ENCODE data around the gene IRAK3. TPM values are rescaled to one million over a fixed set of nuclear protein-coding genes. Genes with fewer than 3 reads are reported as not detected.
A peak's percentile ranks its signal among the peaks of the same experiment; 100 is the strongest.

Gene IRAK3, protein sequence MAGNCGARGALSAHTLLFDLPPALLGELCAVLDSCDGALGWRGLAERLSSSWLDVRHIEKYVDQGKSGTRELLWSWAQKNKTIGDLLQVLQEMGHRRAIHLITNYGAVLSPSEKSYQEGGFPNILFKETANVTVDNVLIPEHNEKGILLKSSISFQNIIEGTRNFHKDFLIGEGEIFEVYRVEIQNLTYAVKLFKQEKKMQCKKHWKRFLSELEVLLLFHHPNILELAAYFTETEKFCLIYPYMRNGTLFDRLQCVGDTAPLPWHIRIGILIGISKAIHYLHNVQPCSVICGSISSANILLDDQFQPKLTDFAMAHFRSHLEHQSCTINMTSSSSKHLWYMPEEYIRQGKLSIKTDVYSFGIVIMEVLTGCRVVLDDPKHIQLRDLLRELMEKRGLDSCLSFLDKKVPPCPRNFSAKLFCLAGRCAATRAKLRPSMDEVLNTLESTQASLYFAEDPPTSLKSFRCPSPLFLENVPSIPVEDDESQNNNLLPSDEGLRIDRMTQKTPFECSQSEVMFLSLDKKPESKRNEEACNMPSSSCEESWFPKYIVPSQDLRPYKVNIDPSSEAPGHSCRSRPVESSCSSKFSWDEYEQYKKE
- total RNA-seq (1 to 10 TPM; 1.5 to 2.4 TPM), total RNA-seq (1.6 to 2.6 reads per million in 2 donors)

DNA sequence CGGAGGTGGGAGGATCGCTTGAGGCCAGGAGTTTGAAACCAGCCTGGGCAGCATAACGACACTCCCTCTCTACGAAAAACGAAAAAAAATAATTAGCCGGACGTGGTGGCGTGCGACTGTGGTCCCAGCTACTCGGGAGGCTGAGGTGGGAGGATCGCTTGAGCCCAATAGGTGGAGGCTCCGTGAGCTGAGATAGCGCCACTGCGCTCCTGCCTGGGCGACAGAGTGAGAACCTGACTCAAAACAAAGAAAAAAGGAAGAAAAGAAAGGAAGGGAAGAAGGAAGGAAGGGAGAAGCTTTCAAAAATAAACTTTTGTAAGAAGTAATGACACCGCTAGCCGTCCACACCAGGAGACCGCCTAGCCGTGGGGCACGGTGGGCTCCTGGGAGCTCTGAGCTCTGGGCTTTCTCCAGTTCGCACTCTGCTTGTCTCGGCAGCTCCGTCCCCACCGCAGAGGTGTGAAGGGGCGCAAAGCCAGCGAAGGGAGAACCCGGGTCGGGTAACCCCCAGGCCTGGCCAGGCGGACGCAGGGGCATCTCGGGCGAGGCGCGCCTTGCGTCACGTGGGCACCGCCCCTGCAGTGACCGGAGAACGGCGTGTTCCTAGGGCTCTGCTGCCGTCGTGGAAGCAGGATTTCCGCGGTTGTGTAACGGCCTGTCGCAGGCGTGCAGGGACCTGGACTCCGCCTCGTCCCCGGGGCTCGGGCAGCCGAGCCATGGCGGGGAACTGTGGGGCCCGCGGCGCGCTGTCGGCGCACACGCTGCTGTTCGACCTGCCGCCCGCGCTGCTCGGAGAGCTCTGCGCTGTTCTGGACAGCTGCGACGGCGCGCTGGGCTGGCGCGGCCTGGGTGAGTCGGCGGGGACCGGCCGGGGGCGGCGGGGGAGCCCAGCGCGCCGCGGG lies at the start of gene IRAK3:
IRAK3 (plus strand) TSS at position 631 of the 902 bp plus-strand sequence; CDS start at position 717, 86 bp downstream.
- Mint-ChIP-seq H3K4me3 (peak within 1 kb of the TSS; percentile 73), H3K27me3 (peaks cover 53% of the 10 kb centered on the region)

DNA sequence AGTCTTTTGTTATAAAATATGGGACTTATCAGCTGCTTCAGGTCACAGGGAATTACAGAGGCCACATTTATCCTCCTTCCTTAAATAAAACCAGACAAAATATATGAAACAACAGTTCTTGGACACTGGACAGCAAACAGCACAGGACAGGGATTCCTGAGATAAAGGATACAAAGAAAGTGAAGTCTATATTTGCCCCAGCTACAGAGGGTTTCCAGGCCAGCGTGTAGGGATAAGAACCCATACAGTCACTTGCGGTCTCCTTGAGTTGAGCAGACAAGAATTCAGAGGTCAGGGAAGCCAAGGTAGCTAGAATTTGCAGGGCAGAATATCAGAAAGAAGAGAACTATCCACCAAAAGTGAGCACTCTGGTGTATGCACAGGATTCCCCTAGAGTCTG lies 49.7 kb upstream of the IRAK3 start:
- Mint-ChIP-seq H3K4me1 (no peaks in the 10 kb centered on the region), H3K36me3 (ENCODE audit: low read depth) (peaks cover 5% of the 10 kb centered on the region), H3K27ac (no peak overlapping the region), H3K4me3 (no peak overlapping the region), H3K27me3 (no peaks in the 10 kb centered on the region)
- DNase-seq = no peak
- no peak for ATAC-seq
- H3K9me3 ChIP-seq (ENCODE audit: control insufficient read depth, low read length, poor library complexity, severe bottlenecking) = no peaks in the 10 kb centered on the region

More for the DNA sequence above, at the start of gene IRAK3:
- peaks cover 7% of the 10 kb centered on the region for H3K36me3 Mint-ChIP-seq (ENCODE audit: low read depth)
- peaks cover 7% of the 10 kb centered on the region for H3K4me1 Mint-ChIP-seq
- ATAC-seq = peak; percentile 75
- peak in 2 of 3 donors; percentile 8 to 19 for DNase-seq
- H3K27ac Mint-ChIP-seq = no peak within 1 kb of the TSS
- no peaks in the 10 kb centered on the region for H3K9me3 ChIP-seq (ENCODE audit: control insufficient read depth, low read length, poor library complexity, severe bottlenecking)

DNA sequence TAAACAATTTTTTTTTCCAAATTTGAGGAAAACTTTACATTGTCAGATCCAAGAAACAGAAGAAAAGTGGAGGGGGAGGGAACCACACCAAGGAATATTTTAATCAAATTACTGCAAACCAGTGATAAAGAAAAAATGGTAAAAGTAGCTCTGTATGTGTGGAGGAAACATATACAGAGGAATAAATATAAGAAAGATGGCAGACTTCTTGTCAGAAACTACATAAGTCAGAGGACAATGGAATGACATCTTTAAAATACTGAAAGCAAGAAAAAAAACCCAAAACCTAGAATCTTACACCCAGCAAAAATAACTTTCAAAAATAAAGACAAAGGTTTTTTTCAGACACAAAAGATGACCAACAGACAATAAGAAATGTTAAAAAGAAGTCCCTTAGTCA lies 48.3 kb upstream of the IRAK3 start:
- H3K9me3 ChIP-seq (ENCODE audit: control insufficient read depth, low read length, poor library complexity, severe bottlenecking) = no peaks in the 10 kb centered on the region
- Mint-ChIP-seq H3K27me3 (no peaks in the 10 kb centered on the region), H3K36me3 (ENCODE audit: low read depth) (peaks cover 10% of the 10 kb centered on the region), H3K4me3 (no peak overlapping the region), H3K4me1 (peaks cover 7% of the 10 kb centered on the region), H3K27ac (no peak overlapping the region)
- DNase-seq = no peak
- no peak for ATAC-seq

DNA sequence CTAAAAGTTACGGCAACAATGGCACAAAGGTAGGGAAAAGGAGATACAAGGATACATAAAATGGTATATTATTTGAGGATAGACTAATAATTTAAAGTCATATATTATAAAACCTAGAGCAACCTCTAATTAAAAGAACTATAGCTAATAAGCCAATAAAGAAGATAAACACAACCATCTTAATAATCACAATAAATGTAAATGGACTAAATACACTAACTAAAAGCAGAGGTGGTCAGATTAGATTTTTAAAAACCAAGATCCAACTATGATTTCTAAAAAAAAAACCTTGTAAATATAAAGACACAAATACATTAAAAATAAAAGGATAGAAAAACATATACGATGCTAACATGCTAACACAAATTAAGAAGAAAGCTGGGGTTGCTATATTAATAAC lies 47.7 kb upstream of the IRAK3 start:
- no peak overlapping the region for H3K27ac Mint-ChIP-seq
- H3K4me1 Mint-ChIP-seq = peaks cover 10% of the 10 kb centered on the region
- H3K9me3 ChIP-seq (ENCODE audit: control insufficient read depth, low read length, poor library complexity, severe bottlenecking) = no peaks in the 10 kb centered on the region
- H3K4me3 Mint-ChIP-seq = no peak overlapping the region
- peaks cover 10% of the 10 kb centered on the region for H3K36me3 Mint-ChIP-seq (ENCODE audit: low read depth)
- no peak for DNase-seq
- ATAC-seq = no peak
- no peaks in the 10 kb centered on the region for H3K27me3 Mint-ChIP-seq

DNA sequence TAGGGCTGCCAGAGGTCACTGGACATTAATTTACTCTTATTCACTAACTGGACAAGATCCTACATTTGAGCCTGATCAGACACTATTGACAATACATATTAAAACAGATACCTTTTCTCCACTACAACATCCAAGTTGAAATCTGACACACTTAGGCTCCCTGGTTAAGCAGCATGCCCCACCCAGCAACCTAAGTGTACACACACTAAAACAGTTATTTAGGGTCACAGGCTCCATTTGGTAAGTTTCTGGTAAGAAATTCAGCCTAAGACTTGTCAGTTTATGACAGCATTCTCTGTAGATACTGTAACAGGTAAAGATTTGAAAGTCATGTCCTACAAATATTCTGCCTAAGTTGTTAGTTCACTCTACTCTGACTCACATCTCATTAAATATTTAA lies 46.2 kb upstream of the IRAK3 start:
- ATAC-seq (no peak), DNase-seq (no peak)
- peaks cover 10% of the 10 kb centered on the region for H3K36me3 Mint-ChIP-seq (ENCODE audit: low read depth)
- no peak overlapping the region for H3K27ac Mint-ChIP-seq
- H3K4me3 Mint-ChIP-seq = no peak overlapping the region
- peaks cover 10% of the 10 kb centered on the region for H3K4me1 Mint-ChIP-seq
- H3K27me3 Mint-ChIP-seq = no peaks in the 10 kb centered on the region
- no peaks in the 10 kb centered on the region for H3K9me3 ChIP-seq (ENCODE audit: control insufficient read depth, low read length, poor library complexity, severe bottlenecking)

DNA sequence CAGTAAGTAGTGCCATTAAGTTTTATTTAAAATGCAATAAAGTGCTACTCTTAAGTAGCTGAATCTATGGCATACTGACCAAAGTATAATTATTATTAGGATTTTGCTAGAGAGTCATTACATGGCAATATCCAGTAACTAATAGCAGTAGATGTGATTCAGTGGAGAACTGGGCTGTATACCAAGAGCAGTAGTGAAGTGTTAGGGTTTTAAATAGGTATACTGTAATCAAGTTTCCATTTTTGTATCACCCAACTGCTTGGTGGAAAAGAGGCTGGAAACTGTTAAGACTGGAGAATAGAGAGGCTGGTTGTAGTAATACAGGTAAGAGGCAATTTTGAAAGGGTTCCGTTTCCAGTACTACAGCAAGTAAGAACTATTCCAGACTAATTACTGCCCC lies 45.1 kb upstream of the IRAK3 start:
- peaks cover 13% of the 10 kb centered on the region for H3K4me1 Mint-ChIP-seq
- H3K36me3 Mint-ChIP-seq (ENCODE audit: low read depth) = peaks cover 10% of the 10 kb centered on the region
- no peak overlapping the region for H3K4me3 Mint-ChIP-seq
- DNase-seq = no peak
- H3K27me3 Mint-ChIP-seq = no peaks in the 10 kb centered on the region
- no peaks in the 10 kb centered on the region for H3K9me3 ChIP-seq (ENCODE audit: control insufficient read depth, low read length, poor library complexity, severe bottlenecking)
- no peak for ATAC-seq
- peak overlapping the region; percentile 19 for H3K27ac Mint-ChIP-seq

DNA sequence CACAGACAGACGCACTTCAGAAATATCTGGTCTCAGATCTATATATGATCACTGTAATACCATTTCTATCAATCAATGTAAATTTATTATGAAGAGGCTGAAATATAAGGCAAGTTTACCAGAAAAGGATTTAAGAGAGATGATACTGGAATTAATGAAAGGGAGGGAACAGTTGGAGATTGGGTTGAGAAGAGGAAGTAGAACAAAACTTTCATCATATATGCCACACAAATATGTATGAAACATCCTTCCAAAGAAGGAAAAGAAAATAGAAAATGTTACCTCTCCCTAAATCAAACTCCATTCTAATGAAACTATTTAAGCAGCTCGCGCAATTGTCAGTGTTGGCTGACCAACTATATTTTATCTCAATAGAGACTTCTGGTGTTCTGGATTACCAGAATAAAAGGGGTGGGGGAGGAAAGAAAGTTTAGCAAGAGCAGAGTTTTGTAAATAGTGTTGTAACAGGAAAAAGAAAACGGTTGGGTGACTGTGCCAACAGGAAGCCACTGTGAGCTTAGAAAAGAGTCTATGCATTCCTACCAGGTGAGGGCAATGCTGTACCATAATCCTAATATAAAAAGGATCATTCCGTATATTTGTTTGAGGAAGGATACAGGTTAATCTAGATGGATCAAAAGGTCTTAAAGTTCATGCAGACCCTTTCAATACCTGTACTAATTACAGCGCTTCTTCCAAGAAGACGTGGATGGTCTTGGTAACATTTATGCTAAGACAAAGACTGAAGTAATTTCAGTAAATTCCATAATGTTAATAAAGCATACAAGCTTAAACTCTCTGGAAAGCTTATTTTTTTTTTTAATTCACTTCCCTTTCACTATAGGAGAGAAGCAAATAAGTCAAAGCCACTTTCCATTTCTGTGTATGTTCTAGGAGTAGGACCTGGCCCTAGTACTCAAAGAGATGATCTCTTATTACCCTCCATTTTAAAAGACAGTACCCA lies 43.9 kb upstream of the IRAK3 start:
- Mint-ChIP-seq H3K27me3 (no peaks in the 10 kb centered on the region), H3K4me1 (peaks cover 13% of the 10 kb centered on the region), H3K27ac (peak overlapping the region; percentile 19), H3K36me3 (ENCODE audit: low read depth) (peaks cover 10% of the 10 kb centered on the region), H3K4me3 (no peak overlapping the region)
- H3K9me3 ChIP-seq (ENCODE audit: control insufficient read depth, low read length, poor library complexity, severe bottlenecking) = no peaks in the 10 kb centered on the region
- DNase-seq = no peak
- ATAC-seq = peak; percentile 33

DNA sequence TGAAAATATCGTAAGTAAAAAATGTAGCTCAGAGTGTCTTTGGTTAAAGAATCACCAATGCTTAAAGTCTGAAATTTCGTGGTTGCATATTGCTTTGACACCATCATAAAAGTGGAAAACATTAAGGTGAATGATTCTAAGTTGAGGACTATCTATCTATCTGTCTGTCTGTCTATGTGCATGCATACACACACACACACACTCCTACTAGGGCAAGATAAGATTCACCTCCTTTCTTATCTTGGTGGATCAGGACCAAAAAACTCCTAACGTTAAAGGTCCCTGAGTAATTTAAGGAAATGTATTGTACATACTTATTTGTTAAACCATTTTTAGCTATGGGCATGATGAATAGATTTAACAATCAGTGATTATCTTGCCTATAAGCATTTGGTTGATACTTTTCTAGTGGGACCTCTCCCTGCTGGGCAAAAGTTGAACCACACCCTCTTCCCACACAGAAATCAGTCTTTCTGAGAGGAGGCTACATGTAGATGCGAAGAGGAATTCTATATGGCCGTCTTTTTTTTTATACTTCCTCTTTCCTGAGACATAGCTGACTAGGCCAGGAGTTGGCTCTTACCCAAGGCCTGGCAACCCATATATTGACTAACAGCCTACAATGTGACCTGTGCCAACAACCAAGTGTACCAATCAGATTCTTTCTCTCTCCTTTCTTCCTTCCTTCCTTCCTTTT lies 39.2 kb upstream of the IRAK3 start:
- peaks cover 16% of the 10 kb centered on the region for H3K4me1 Mint-ChIP-seq
- no peak overlapping the region for H3K4me3 Mint-ChIP-seq
- no peak overlapping the region for H3K27ac Mint-ChIP-seq
- DNase-seq = no peak
- no peaks in the 10 kb centered on the region for H3K27me3 Mint-ChIP-seq
- peaks cover 2% of the 10 kb centered on the region for H3K36me3 Mint-ChIP-seq (ENCODE audit: low read depth)
- peak; percentile 21 for ATAC-seq
- no peaks in the 10 kb centered on the region for H3K9me3 ChIP-seq (ENCODE audit: control insufficient read depth, low read length, poor library complexity, severe bottlenecking)

DNA sequence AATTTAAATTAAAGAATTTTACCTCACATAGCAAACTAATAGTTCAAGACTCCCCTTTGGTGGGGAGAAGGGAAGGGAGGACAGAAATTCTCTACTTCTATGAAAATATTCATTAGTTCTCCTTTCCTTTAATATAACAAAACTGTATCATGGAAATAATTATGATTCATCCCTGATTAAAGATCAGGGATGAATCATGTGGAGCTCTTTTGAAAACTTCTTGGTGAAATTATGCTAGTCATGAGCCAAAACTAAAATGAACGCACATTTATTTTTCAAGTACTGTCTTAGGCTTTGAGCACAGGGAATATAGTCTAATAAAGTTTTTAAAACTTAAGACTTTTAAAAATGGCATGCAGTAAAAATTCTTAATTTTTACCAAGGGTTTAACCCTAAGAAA lies 36.3 kb upstream of the IRAK3 start:
- no peak for ATAC-seq
- DNase-seq = no peak
- peaks cover 4% of the 10 kb centered on the region for H3K36me3 Mint-ChIP-seq (ENCODE audit: low read depth)
- no peaks in the 10 kb centered on the region for H3K27me3 Mint-ChIP-seq
- H3K9me3 ChIP-seq (ENCODE audit: control insufficient read depth, low read length, poor library complexity, severe bottlenecking) = no peaks in the 10 kb centered on the region
- H3K27ac Mint-ChIP-seq = no peak overlapping the region
- no peak overlapping the region for H3K4me3 Mint-ChIP-seq
- peaks cover 29% of the 10 kb centered on the region for H3K4me1 Mint-ChIP-seq

DNA sequence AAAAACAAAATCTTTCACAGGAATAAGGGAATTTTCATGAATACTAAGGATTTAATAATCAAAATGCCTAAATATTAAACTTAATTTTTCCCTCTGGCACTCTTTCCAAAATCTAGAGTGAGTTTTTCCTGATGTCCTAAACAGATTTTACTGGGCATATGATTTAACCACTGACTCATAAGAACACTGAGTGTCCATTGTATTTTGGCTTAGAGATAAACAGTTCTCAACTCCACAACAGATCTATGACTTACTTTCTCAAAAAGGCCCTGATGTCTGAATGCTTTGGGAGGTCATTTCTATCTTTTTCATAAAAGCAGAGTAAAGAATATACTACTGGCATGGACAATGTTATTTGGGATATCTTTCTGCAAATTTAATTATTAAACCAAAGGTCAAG lies 34.2 kb upstream of the IRAK3 start:
- no peaks in the 10 kb centered on the region for H3K27me3 Mint-ChIP-seq
- H3K4me1 Mint-ChIP-seq = peaks cover 35% of the 10 kb centered on the region
- no peak overlapping the region for H3K27ac Mint-ChIP-seq
- DNase-seq (no peak), ATAC-seq (no peak)
- H3K36me3 Mint-ChIP-seq (ENCODE audit: low read depth) = peaks cover 7% of the 10 kb centered on the region
- H3K4me3 Mint-ChIP-seq = no peak overlapping the region
- H3K9me3 ChIP-seq (ENCODE audit: control insufficient read depth, low read length, poor library complexity, severe bottlenecking) = no peaks in the 10 kb centered on the region

DNA sequence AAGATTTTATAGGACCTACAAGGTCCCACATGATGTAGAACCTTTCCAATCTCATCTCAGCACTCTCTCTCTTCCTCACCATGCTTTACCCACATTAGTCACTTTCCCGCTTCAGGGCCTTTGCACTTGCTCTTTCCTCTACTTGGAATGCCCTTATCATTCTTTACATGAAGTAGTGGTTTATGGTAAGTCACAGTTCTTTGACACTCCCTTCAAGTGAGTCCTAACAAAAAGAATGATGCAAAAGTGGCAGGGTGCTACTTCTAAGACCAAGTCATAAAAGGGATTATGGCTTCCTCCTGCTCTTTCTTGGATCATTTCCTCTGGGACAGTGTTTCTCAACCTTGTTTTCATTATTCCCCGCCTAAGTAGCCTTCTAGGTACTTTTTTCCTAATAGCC lies 32.4 kb upstream of the IRAK3 start:
- Mint-ChIP-seq H3K27me3 (no peaks in the 10 kb centered on the region), H3K36me3 (ENCODE audit: low read depth) (peaks cover 8% of the 10 kb centered on the region), H3K27ac (peak overlapping the region; percentile 39), H3K4me3 (no peak overlapping the region), H3K4me1 (peaks cover 38% of the 10 kb centered on the region)
- ATAC-seq = no peak
- H3K9me3 ChIP-seq (ENCODE audit: control insufficient read depth, low read length, poor library complexity, severe bottlenecking) = no peaks in the 10 kb centered on the region
- DNase-seq = no peak

DNA sequence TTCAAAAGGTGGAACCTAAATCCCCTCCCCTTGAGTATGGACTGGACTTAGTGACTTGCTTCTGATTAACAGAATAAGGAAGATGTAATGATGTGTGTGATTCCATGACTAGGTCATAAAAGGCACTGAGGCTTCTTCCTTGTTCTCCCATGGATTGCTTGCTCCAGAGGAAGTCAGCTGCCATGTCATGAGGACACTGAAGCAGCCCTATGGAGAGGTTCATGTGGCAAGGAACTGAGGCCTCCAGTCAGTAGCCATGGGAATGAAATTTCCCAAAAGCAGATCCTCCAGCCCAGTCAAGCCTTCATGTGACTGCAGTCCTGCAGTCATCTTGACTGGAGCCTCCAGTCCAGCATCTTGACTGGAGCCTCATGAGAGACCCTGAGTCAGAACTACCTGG lies 29.9 kb upstream of the IRAK3 start:
- Mint-ChIP-seq H3K27me3 (no peaks in the 10 kb centered on the region), H3K36me3 (ENCODE audit: low read depth) (peaks cover 10% of the 10 kb centered on the region), H3K4me3 (no peak overlapping the region), H3K27ac (peak overlapping the region; percentile 44), H3K4me1 (peaks cover 50% of the 10 kb centered on the region)
- ATAC-seq (no peak), DNase-seq (no peak)
- H3K9me3 ChIP-seq (ENCODE audit: control insufficient read depth, low read length, poor library complexity, severe bottlenecking) = no peaks in the 10 kb centered on the region
